Measurements from ENCODE around the gene EEF1B2. TPM values are rescaled to one million over a fixed set of nuclear protein-coding genes. Genes with fewer than 3 reads are reported as not detected.

EEF1B2 gene
- total and polyA plus RNA-seq, 2 experiments from 2014 or later, result 305 to 673 TPM

GRCh38 chr2:206198677-206199076 lies 39.0 kb downstream of the EEF1B2 start (continued):
- TF ChIP-seq ZNF462 (CRISPR knock-in tag; IDR thresholded peaks at IDR 0.05) (no peak), STAT1 (IDR thresholded peaks at IDR 0.05; ENCODE audit: unreplicated experiment) (no peak), REST (IDR thresholded peaks at IDR 0.05; ENCODE audit: unreplicated experiment) (no peak), ETS1 (IDR thresholded peaks at IDR 0.05) (no peak)

All from GM23338 (cell line).